ENCODE data around the gene GLI3.

DNA sequence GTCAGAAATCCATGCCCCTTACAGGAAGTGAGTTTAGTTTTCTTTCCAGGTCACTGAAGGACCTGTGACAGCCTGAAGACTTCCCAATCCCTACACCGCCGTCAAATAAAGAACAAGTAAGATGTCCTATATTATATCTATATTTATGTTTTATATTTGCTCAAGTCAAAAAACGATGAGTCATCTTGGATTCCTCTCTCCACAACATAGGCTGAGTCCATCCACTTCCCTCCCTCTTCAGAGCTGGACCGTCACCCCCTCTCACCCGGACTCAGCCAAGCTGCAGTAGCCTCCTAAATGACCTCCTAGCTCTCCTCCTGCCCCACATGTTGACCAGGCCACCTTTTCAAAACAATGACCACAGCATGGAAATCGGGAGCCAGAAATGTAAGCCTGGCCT is 53.5 kb downstream of the GLI3 start:
- no peak for TF ChIP-seq EZH2phosphoT487 (IDR thresholded peaks at IDR 0.05; ENCODE audit: insufficient read depth, low read depth)
- TF ChIP-seq EZH2 (IDR thresholded peaks at IDR 0.05; ENCODE audit: insufficient read depth, poor library complexity, severe bottlenecking): no peak

Measured in GM23248 (cell line).